ENCODE data around the gene FLT3.
"Not testable (repeated sequence)": the region's sequence is repeated elsewhere in the genome, so short reads cannot be mapped to it uniquely, and the experiment has no call there.

FLT3 gene

GRCh38 chr13:27972478-27972820 is 127.9 kb downstream of the FLT3 start:
- no peak for DNase-seq (ENCODE audit: low read depth)

DNA sequence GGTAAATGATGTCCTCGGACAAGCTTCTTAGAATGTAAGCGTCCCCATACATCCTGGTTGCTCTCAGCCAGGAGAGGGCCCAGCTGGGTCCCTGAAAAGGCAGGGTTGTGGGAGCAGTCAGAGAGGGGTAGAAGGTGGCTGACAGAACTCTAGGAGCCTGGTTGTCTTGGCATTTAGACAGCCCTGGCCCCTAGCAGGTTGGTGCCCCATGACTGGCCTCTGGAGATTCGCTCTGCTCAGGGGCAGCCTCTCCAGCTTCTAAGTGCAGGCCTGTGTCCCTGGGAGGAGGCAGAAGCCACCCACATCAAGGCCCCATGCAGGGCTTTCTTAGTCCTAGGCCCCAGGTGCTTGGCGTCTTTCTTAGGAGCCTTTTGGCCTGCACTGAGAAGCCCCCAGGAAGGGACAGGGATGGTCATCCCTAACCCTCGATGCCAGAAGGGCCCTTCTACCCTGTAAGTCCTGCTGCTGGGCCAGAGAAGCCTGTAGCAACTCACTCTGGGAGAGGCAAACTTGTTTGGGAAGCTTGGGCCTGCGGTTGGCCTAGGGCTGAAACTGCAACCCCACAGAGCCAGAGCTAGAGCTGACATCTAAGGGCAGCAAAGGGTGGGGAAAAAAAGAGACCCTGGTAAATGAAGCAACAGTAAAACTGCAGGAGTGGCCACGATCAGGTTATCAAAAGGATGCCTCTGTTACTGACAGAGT is 128.4 kb downstream of the FLT3 start:
- no peak for DNase-seq (ENCODE audit: low read depth)

DNA sequence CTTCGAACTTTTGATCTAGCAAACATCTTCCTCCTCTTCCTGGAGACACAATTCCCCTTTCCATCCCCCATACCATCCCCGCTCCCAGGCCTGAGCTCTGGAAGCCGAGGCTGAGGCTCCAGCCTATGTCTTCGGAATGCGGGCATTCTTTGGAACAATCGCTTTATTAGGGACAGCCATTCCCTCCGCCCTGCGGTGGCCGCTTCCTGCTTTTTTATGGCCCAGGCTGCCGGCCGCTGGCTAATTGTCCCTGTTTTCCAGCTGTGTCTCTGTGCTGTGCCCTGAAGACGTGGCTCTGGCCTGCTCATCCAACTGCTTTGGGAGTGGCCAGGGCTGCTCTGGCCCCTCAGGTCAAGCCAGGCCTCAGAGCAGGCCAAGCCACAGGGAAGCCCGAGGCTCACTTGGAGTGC is 129.1 kb downstream of the FLT3 start:
- DNase-seq (ENCODE audit: low read depth): no peak

DNA sequence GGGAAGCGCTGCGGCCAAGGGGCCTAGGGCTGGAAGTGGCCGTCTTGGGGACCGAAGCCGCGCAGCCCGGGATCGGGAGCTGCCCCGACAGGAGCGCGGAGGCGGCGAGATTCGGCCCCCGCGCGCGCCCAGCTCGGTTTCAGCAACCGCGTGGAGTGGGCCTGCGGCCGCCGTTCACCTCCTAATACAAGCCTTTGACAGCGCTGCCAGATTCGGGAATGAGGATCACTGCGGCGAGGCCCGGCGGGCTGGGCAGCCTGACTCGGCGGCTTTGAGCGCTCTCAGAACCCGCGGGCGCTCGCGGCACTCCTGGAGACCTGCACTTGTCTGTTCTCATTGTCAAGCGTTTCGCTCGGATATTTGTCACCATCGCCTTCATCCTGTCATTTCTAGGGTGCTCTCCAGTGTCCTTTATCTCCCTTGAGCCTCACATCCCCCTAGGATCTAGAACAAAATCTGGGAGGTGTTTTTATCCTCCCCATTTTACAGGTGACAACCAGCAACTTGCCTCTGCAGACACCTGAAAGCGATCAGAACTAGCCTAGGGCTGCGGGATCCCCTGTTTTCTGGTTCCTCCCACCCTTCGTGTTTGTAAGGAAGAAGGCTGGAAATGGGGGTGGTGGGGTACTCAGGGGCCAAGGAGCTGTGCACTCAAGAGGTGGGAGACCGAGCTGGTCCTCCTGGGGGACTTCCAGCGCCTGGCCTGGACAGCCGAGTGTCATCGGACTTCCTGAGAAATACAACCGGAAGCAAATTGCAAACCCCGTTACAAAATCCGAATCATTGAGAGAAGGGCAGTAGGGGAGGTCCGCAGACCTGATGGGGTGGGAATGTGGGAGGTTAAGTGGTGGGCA is 129.8 kb downstream of the FLT3 start:
- no peak for DNase-seq (ENCODE audit: low read depth)

DNA sequence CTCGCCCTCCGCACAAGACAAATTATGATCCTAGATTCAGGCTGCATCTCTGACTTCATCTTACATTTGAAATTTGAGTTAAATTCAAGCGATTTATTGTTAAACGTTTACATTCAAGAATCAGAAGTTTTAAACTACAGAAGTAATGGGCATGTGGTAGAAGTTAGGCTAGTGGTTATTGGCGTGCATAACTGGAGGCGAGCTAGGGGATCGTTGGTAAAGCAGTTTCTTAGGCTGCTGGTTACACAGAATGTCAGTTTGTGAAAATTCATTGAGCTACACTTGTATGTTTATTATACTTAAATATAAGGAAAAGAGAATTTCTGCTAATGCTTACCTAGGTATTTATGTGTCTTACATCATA is 130.5 kb downstream of the FLT3 start:
- no peak for DNase-seq (ENCODE audit: low read depth)

- DNase-seq (ENCODE audit: low read depth): no peak
These were observed 131.1 kb downstream of the FLT3 start, which contains the start of gene CDX2 for GRCh38 chr13:27969082-27969865. Gene CDX2 (minus strand): TSS chr13:27969315. CDS start chr13:27969006, 309 bp downstream.

GRCh38 chr13:27968316-27969081 is 131.9 kb downstream of the FLT3 start:
- DNase-seq (ENCODE audit: low read depth): no peak

GRCh38 chr13:27967736-27968315 is 132.6 kb downstream of the FLT3 start:
- no peak for DNase-seq (ENCODE audit: low read depth)

- no peak for DNase-seq (ENCODE audit: low read depth)
These were observed 133.1 kb downstream of the FLT3 start for GRCh38 chr13:27967203-27967735.

GRCh38 chr13:27966641-27967202 is 133.7 kb downstream of the FLT3 start:
- no peak for DNase-seq (ENCODE audit: low read depth)

GRCh38 chr13:27965740-27966640 is 134.4 kb downstream of the FLT3 start:
- DNase-seq (ENCODE audit: low read depth): no peak

- no peak for DNase-seq (ENCODE audit: low read depth)
These were observed 135.0 kb downstream of the FLT3 start for GRCh38 chr13:27965343-27965739.

- DNase-seq (ENCODE audit: low read depth): no peak
These were observed 135.5 kb downstream of the FLT3 start for GRCh38 chr13:27964741-27965323.

DNA sequence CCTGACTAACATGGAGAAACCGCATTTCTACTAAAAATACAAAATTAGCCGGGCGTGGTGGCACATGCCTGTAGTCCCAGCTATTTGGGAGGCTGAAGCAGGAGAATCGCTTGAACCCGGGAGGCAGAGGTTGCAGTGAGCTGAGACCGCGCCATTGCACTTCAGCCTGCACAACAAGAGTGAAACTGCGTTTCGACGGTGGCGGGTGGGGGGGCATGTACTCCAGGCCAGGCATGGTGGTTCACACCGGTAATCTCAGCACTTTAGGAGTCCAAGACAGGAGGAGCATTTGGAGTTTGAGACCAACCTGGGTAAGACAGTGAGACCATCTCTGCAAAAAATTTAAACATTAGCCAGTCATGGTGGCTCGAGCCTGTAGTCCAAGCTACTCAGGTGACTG is 136.2 kb downstream of the FLT3 start:
- not testable (repeated sequence) for DNase-seq (ENCODE audit: low read depth)

DNA sequence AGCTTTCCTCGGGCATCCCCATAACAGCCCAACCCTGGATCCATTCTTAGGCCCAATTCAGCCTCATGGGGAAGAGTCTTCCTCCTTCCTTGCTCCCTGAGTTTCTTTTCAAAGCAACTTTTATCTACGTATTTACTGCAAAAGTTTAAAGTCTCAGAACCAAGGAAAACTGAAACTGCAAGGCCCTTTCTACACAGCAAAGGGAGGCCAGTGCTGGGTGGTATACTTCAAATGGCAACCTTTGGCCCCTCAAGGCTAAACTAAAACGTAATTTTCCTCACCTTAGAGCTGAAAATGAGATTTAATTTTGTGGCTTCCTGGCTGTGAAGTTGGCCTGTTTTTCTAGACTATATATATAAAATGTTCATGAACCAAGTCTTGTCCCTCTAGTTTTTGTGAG is 136.9 kb downstream of the FLT3 start:
- DNase-seq (ENCODE audit: low read depth): no peak

- DNase-seq (ENCODE audit: low read depth): no peak
These were observed 137.4 kb downstream of the FLT3 start for GRCh38 chr13:27962982-27963381.

DNA sequence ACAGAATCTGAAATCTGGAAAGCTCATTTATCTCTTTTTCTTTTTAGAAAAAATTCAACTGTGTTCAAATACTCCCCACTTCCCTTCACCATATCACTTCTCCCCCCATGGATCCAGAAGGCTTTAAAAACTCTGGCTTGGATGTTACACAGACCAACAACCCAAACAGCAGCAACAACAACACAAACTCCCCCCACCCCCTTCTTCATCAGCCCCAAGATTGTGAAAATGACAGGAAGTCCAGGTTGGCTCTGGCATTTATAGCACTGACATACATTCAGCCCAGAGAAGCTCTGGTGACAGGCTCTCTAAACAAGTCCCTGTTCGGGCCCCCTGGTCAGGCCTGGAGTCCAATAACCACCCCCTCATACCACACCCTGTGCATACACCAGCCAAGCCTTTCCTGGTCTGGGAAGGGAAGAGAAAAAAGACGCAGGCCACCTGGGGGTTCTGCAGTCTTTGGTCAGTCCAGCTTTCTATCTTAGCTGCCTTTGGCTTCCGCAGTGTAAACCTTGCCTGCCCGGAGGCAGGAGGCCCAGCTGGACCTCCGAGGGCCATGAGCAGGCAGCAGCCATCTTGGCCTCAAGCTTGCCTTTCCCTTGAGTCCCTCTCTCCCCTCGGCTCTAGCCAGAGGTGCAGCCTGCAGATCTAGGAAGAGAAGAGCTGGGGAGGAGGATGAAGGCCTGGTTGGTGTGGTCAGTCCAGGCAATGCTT is 138.1 kb downstream of the FLT3 start:
- no peak for DNase-seq (ENCODE audit: low read depth)

DNA sequence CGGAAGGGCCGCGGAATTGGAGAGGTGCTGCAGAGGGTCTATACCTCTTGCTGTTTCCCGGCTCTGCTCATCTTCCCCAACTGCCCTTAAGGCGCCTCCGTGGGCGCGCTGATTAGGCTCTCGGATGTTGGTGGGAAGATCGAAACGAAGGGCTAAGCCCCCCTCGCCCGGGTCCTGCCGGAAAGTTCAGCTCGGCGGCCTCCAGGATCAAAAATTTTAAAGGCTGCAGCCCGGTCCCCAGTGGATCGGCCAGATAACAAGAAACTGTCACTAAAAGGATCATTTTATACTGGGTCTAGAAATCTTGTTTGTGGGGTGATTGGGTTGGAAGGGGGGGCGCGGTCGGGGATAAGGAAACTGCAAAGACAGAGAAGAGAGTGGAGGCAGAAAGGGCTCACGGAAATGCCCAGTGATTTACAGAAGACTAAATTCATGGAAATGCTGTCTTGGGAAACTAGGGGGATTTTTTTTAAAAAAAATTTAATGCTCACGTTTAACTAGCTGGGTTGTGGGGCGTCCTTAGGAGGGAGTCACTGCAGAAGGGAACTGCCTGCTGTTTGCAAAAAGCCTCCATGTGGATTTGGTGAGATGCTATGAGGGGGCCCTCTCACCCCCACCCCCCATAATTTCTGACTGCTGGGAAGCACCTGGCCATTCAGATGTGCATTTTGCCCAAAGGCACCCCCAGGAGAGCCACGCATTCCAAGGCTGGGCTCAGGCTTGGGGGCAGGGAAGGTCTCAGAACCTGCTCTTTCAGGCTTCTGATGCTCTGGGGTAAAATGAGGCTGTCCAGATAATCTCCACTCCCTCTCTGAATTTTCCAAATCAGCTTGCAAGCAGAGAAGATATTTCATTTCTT is 138.9 kb downstream of the FLT3 start:
- no peak for DNase-seq (ENCODE audit: low read depth)

Measured in stimulated activated CD8-positive, alpha-beta memory T cell treated with anti-CD3 and anti-CD28 coated beads, Interleukin-12 subunit alpha, Interleukin-12 subunit beta, amount 100 ng/mL, for 1 hour (primary cell).